GM19240 (cell line): Measurements from ENCODE around the gene SMIM22.
"Not testable (repeated sequence)": the region's sequence is repeated elsewhere in the genome, so short reads cannot be mapped to it uniquely, and the experiment has no call there.

ENCODE experiments used
- DNase-seq: peaks from one replicate; pipeline ENCODE4 v3.0.0; 2011; ENCODE audit warnings: low spot score; ENCODE audit not compliant: insufficient read length

The SMIM22 gene

GRCh38 chr16:4768549-4769305 lies 26.4 kb upstream of the SMIM22 start:
- peak; percentile 89 for DNase-seq

GRCh38 chr16:4769306-4769638 lies 25.9 kb upstream of the SMIM22 start:
- no peak for DNase-seq

- DNase-seq: no peak
Observed at GRCh38 chr16:4771646-4772045, 23.5 kb upstream of the SMIM22 start.

GRCh38 chr16:4772351-4772750 lies 22.8 kb upstream of the SMIM22 start:
- no peak for DNase-seq

GRCh38 chr16:4775005-4775404 lies 20.2 kb upstream of the SMIM22 start:
- DNase-seq: no peak

- no peak for DNase-seq
Observed at GRCh38 chr16:4776141-4776705, 18.9 kb upstream of the SMIM22 start.

GRCh38 chr16:4777339-4778049 lies 17.7 kb upstream of the SMIM22 start:
- DNase-seq: no peak

- no peak for DNase-seq
Observed at GRCh38 chr16:4778050-4778392, 17.1 kb upstream of the SMIM22 start.

- no peak for DNase-seq
Observed at GRCh38 chr16:4780235-4780634, 14.9 kb upstream of the SMIM22 start.

GRCh38 chr16:4783251-4783950 lies 11.8 kb upstream of the SMIM22 start:
- no peak for DNase-seq

GRCh38 chr16:4783951-4784336 lies 11.2 kb upstream of the SMIM22 start:
- no peak for DNase-seq

GRCh38 chr16:4784444-4784987 lies 10.7 kb upstream of the SMIM22 start:
- not testable (repeated sequence) for DNase-seq

- no peak for DNase-seq
Observed at GRCh38 chr16:4785758-4786433, 9.3 kb upstream of the SMIM22 start.

- no peak for DNase-seq
Observed at GRCh38 chr16:4787068-4787467, 8.1 kb upstream of the SMIM22 start.

- DNase-seq: no peak
Observed at GRCh38 chr16:4787627-4788482, 7.3 kb upstream of the SMIM22 start, which contains the start of gene SEPTIN12. SEPTIN12 (minus strand) TSS chr16:4788345; CDS start chr16:4787645, 700 bp downstream.

- DNase-seq: no peak
Observed at GRCh38 chr16:4788489-4788889, 6.7 kb upstream of the SMIM22 start.

- DNase-seq: no peak
Observed at GRCh38 chr16:4788910-4789309, 6.3 kb upstream of the SMIM22 start.

- no peak for DNase-seq
Observed at GRCh38 chr16:4790261-4790660, 4.9 kb upstream of the SMIM22 start.

GRCh38 chr16:4790871-4791270 lies 4.3 kb upstream of the SMIM22 start:
- DNase-seq: no peak

- DNase-seq: no peak
Observed at GRCh38 chr16:4792951-4793513, 2.1 kb upstream of the SMIM22 start.
